GM23248 (cell line): ENCODE results near the gene MUC3A.

Source experiments
- EZH2 ChIP-seq: fragments of 200-600 bp; sonication (generic); IDR thresholded peaks from 2 replicates; pipeline ENCODE4 v1.6.1; 2018; ENCODE audit warnings: antibody characterized with exemption, mild to moderate bottlenecking; ENCODE audit not compliant: insufficient read depth, poor library complexity, severe bottlenecking
- EZH2phosphoT487 ChIP-seq: fragments of 200-600 bp; sonication (generic); IDR thresholded peaks from 2 replicates; pipeline ENCODE4 v1.6.1; 2018; ENCODE audit warnings: antibody characterized with exemption, moderate library complexity, mild to moderate bottlenecking, low read depth; ENCODE audit not compliant: insufficient read depth

- TF ChIP-seq EZH2 (no peak), EZH2phosphoT487 (no peak)
Observed at GRCh38 chr7:100971111-100972001, 22.0 kb downstream of the MUC3A start.
